MCF 10A (cell line): ENCODE measurements around the gene PDE6H. TPM values are rescaled to one million over a fixed set of nuclear protein-coding genes. Genes with fewer than 3 reads are reported as not detected.

Experiments used
- BruUV-seq: library from RNA; stranded (reverse); fragments of 400-500 nt; replicated peaks from 2 replicates; lab custom pipeline; 2021; lab: Mats Ljungman, UMichigan
- CTCF ChIA-PET: fragments of 300-600 bp; sonication (Branson Sonifier 250); formaldehyde crosslinking; extraction: SDS; loops from one replicate; lab custom pipeline; 2021; ENCODE audit warnings: antibody characterized with exemption, inconsistent platforms; lab: Yijun Ruan, JAX
- POLR2A ChIA-PET: fragments of 300-600, 350-650 bp; sonication (Branson Sonifier 250); formaldehyde crosslinking; extraction: SDS; loops from one replicate; lab custom pipeline; 2020; ENCODE audit warnings: antibody characterized with exemption, inconsistent platforms; lab: Yijun Ruan, JAX
- DNase-seq: peaks from one replicate; pipeline ENCODE4 v3.0.0-alpha.2; 2018; ENCODE audit not compliant: unreplicated experiment
- H3K27ac Mint-ChIP-seq: one replicate; pipeline ENCODE4 v1.8.0; 2022; ENCODE audit warnings: mild to moderate bottlenecking, low read depth, mixed read lengths; ENCODE audit not compliant: unreplicated experiment
- H3K27me3 Mint-ChIP-seq: one replicate; pipeline ENCODE4 v1.8.0; 2022; ENCODE audit warnings: mixed read lengths; ENCODE audit not compliant: insufficient read depth, unreplicated experiment
- H3K36me3 Mint-ChIP-seq: one replicate; pipeline ENCODE4 v1.8.0; 2022; ENCODE audit warnings: mild to moderate bottlenecking, moderate library complexity, mixed read lengths; ENCODE audit not compliant: insufficient read depth, unreplicated experiment
- H3K4me1 Mint-ChIP-seq: one replicate; pipeline ENCODE4 v1.8.0; 2022; ENCODE audit warnings: mixed read lengths; ENCODE audit not compliant: insufficient read depth, unreplicated experiment
- H3K4me3 Mint-ChIP-seq: one replicate; pipeline ENCODE4 v1.8.0; 2022; ENCODE audit warnings: mild to moderate bottlenecking, moderate library complexity, mixed read lengths; ENCODE audit not compliant: unreplicated experiment
- H3K9me3 Mint-ChIP-seq: one replicate; pipeline ENCODE4 v1.8.0; 2022; ENCODE audit warnings: mixed read lengths; ENCODE audit not compliant: unreplicated experiment
- intact Hi-C: fragments of 100-400 bp; cut with micrococcal nuclease; formaldehyde crosslinking; loops from 2 replicates; pipeline ENCODE4 v1.14.1; 2022
- total RNA-seq: library from RNA; stranded (reverse); gene quantifications from 2 replicates; pipeline ENCODE4 v1.2.3, GENCODE V29; 2022
- TF ChIP-seq, protein P1 (sequence below): fragments of 200-600 bp; IDR thresholded peaks from one replicate; pipeline ENCODE4 v1.8.0; 2022; ENCODE audit warnings: antibody characterized with exemption, mild to moderate bottlenecking; ENCODE audit not compliant: unreplicated experiment

The PDE6H gene
- total RNA-seq, 1 experiment from 2014 or later, result not detected

GRCh38 chr12:15011162-15011561, 38.3 kb downstream of the PDE6H start:
- H3K9me3 Mint-ChIP-seq, result no peaks in the 10 kb centered on the region
- POLR2A ChIA-PET, result no interaction called here
- H3K4me3 Mint-ChIP-seq, result no peak overlapping the region
- no peaks in the 10 kb centered on the region for H3K36me3 Mint-ChIP-seq
- no peaks in the 10 kb centered on the region for H3K4me1 Mint-ChIP-seq
- no peaks in the 10 kb centered on the region for H3K27me3 Mint-ChIP-seq
- no peak overlapping the region for H3K27ac Mint-ChIP-seq
- intact Hi-C loops, result no loop called here
- no TSS peak for BruUV-seq
- CTCF ChIA-PET, result interaction anchor here (1.3 kb wide), 1 partner anchor 11 kb away, joined by 3 read pairs; no protein-coding TSS in a partner anchor
- peak; percentile 24 for DNase-seq
- TF ChIP-seq, protein P1, sequence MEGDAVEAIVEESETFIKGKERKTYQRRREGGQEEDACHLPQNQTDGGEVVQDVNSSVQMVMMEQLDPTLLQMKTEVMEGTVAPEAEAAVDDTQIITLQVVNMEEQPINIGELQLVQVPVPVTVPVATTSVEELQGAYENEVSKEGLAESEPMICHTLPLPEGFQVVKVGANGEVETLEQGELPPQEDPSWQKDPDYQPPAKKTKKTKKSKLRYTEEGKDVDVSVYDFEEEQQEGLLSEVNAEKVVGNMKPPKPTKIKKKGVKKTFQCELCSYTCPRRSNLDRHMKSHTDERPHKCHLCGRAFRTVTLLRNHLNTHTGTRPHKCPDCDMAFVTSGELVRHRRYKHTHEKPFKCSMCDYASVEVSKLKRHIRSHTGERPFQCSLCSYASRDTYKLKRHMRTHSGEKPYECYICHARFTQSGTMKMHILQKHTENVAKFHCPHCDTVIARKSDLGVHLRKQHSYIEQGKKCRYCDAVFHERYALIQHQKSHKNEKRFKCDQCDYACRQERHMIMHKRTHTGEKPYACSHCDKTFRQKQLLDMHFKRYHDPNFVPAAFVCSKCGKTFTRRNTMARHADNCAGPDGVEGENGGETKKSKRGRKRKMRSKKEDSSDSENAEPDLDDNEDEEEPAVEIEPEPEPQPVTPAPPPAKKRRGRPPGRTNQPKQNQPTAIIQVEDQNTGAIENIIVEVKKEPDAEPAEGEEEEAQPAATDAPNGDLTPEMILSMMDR, result no peak

DNA sequence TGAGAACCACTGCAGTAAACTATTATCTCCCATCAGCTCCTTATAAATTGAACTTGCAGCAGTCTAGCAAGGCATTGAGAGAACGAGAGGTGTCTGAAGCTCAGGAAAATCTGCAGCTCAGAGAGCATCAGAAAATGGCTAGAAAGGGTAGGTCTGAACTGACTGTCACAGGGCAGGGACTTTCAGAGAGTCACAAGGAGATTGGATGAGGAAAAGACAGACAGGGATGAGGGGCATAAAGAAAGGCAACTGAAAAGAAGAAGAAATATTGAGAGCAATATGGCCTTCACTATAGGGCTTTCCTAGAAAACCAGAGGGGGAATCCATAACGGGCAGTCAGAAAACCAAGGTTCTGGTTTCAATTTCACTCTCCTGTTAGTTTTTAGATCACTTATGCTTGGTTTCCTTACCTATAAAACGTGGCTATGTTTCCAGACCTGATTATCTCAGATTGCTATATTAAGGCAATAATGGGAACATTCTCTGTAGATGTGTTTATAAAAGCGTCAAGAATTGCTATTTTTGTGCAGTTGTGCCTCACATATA, 40.9 kb downstream of the PDE6H start:
- CTCF ChIA-PET, result no interaction called here
- Mint-ChIP-seq H3K9me3 (no peaks in the 10 kb centered on the region), H3K36me3 (no peaks in the 10 kb centered on the region), H3K4me3 (no peak overlapping the region), H3K27me3 (no peaks in the 10 kb centered on the region), H3K27ac (no peak overlapping the region), H3K4me1 (no peaks in the 10 kb centered on the region)
- TF ChIP-seq, protein P1, result no peak
- no TSS peak for BruUV-seq
- DNase-seq, result no peak
- intact Hi-C loops, result no loop called here
- POLR2A ChIA-PET, result no interaction called here

DNA sequence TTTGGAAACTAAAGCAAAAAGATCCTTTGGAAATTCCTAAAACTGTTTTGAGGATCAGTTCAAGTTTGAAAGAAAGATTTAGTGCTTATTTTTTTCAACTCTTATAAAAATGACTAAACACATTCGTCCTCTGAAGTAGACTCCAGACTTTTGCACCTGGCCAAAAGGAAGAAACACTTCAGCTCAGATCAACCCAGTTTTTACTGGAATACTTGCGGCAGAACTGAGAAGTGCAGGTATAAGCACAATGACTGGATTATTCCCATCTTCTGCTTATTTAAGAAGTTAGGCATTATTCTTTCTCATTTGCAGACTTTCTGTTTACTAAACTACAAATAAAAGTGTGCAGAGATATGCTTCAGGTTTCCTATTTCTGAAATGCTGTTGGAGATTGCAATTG, 41.9 kb downstream of the PDE6H start:
- CTCF ChIA-PET, result no interaction called here
- POLR2A ChIA-PET, result no interaction called here
- DNase-seq, result no peak
- intact Hi-C loops, result no loop called here
- Mint-ChIP-seq H3K4me1 (no peaks in the 10 kb centered on the region), H3K27me3 (no peaks in the 10 kb centered on the region), H3K27ac (no peak overlapping the region), H3K9me3 (no peaks in the 10 kb centered on the region), H3K4me3 (no peak overlapping the region), H3K36me3 (no peaks in the 10 kb centered on the region)
- no TSS peak for BruUV-seq
- TF ChIP-seq, protein P1, result no peak

- Mint-ChIP-seq H3K27ac (no peak overlapping the region), H3K4me3 (no peak overlapping the region), H3K4me1 (no peaks in the 10 kb centered on the region), H3K9me3 (no peaks in the 10 kb centered on the region), H3K36me3 (no peaks in the 10 kb centered on the region), H3K27me3 (no peaks in the 10 kb centered on the region)
- ChIA-PET POLR2A (no interaction called here), CTCF (interaction anchor here (1.6 kb wide), 1 partner anchor 203 kb away, joined by 3 read pairs; no protein-coding TSS in a partner anchor)
- TF ChIP-seq, protein P1, result no peak
- DNase-seq, result no peak
- intact Hi-C loops, result no loop called here
- BruUV-seq, result no TSS peak
These were observed 42.3 kb downstream of the PDE6H start for GRCh38 chr12:15015121-15015520.
